Measurements from ENCODE around the gene UBASH3B.

The UBASH3B gene

DNA sequence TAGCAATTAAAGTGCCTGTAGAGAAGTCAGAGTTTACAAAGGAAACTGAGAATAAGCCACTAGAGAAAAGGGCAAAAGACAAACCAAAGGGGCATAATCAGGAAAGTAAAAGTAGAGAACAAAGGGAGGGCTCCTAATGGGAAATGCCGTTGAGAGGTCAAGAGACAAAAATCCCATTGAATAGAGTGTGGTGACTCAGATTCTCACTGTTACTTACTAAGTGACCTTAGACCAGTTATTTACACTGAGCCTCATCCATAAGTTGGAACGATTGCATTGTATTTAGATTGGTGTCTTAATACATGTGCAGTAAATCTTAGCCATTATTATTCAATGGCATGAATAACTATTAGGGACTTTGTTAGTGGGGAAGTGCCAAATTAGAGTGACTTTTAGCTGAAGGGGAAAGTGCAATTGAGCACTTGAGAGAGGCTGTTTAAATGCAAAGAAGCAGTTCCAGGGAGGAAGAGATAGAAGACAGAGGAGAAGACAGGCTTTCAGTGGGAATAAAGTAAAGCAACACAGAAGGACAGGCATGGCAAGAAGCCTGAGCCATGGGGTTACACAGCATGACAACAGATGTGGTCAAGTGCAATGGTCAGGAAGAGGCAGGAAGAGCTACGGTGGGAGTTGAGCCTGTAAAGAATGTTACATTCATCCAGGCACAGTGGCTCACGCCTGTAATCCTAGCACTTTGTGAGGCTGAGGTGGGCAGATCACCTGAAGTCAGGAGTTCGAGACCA, 82.6 kb downstream of the UBASH3B start:
- no peak for DNase-seq

DNA sequence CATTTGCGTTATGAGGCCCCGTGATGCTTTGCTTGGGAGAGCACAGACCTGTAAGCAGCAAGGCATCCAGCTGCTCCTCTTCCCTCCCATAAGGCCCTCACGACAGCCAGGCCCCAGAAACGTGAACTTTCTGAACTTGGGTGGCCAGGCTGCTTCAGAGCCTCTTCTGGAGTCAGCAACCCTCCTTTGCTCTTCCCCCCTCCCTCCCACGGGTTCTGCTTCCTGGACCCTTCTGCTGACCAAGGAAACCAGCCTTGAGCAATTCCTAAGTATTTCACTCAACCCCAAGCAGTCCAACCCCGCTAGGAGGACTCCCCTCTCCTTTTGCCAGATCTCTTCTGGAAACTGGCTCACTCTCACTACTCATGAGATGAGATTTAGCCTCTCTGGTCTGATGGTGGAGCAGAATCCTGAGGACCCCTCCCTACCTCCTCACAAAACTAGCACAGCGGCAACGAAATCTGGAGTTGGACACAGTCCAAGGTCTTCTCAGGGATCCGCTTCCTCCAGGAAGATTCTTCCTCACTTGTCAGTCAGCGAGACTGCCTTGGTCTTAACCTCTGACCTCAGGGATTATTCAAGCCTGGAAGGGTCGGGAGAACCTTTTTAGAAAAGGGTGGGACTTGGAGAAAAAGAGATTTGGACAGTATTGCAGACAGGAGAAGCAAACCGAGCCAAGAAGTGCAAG, 86.2 kb downstream of the UBASH3B start:
- DNase-seq = no peak

DNA sequence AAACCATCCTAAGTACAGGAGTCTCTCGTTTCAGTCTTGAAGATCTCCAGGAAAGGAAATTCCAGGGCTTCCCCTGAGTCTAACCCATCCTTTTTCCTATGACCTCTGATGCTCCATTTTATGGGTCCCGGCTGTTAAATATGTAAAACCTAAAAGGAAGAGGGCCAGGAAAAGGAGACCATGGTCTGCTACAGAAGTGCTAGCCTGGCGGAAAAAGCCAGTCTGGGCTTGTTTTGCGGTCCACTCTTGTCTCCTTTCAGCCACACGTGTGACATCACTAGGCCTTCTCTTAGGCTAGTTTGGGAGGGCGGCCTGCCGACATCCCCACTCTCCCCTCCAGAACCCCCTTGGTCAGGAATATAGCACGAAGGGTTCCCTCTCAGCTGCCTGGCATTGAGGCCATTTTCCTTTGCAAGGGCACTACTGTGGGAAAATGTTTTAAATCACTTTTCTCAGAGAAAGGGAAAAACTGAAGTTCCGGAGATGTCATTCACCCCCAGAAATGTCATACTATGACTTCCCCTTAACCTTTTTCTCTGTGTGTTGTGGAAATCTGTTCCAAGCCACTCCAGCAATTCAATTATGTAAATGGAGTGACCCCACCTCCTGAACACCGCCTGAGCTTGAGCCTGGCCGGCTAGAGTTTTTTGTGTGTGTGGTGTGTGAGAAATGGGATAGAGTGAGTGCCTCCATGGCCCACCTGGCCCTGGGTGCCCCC, 86.9 kb downstream of the UBASH3B start:
- no peak for DNase-seq

DNA sequence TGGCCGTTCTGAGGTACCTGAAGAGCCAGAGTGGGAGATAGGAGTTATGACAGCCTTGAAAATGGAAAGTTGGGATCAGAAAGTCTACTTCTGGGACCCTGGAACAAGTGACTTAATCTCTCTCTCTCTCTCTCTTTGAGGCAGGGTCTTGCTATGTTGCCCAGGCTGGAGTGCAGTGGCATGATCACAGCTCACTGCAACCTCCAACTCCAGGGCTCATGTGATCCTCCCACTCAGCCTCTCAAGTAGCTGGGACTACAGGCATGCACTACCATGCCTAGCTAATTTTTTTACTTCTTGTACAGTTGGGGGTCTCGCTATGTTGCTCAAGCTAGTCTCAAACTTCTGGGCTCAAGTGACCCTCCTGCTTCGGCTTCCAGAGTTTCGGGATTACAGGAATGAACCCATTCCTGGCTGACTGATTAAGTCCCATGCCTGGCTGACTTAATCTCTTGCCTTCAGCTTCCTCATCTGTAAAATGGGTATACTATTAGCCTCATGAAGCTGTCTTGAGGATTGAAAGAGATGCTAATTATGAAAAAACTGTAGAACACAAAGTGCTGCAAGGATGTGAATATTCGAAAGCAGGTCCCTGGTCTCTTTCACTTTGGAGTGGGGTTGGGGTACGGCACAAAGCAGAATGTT, 87.7 kb downstream of the UBASH3B start:
- no peak for DNase-seq

DNA sequence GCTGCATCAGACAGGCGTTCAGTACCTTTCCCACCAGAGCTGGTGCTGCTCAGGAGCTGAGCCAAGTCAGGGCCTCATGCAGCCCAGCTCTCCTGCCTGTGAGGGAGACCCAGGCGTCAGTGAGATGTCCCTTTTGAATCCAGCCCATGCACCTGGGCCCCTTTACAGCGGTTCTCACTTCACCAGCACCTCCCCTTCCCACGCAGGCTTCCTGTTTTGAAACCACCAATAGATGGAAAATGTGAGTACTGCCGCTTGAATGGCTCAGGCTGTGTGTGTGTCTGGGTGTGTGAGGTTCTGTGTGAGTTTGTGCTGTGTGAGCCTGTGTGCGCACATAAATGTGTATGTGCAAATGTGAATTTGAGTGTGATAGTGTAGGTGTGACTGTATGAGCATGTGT, 88.4 kb downstream of the UBASH3B start:
- DNase-seq = peak; percentile 58

DNA sequence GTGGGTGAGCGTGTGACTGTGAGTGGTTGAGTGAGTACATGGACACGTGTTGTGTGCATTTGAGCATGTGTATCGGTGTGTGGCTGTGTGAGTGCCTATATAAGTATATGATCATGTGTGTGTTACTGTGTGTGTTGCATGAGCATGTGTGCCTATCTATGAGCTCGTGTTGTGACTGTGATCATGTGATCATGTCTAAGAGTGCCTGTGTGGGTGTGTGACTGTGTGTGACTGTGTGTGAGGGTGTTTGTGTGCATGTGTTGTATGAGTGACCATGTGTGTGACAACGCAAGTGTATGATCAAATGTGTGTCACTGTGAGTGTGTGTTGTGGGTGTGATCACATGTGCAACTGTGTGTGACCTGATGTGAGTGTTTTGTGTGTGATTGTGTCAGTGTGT, 88.8 kb downstream of the UBASH3B start:
- DNase-seq = no peak

DNA sequence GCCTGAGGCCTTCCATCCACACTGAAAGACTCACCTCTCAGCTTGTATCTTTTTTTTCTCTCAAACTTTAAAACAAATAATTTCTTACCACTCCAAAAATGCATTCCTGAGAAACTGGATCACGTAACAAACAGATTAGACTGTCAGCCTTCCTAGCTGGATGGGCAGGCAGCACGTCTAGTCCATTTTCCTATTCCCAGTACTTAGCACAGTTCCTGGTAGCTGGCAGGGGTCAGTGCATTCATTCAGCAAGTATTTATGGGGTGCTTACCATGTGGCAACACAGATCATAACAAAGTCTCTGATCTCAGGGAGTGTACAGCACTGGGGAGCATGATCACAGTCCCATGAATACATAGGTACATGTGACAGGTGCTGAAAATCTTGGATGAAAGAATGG, 89.6 kb downstream of the UBASH3B start:
- DNase-seq = no peak

DNA sequence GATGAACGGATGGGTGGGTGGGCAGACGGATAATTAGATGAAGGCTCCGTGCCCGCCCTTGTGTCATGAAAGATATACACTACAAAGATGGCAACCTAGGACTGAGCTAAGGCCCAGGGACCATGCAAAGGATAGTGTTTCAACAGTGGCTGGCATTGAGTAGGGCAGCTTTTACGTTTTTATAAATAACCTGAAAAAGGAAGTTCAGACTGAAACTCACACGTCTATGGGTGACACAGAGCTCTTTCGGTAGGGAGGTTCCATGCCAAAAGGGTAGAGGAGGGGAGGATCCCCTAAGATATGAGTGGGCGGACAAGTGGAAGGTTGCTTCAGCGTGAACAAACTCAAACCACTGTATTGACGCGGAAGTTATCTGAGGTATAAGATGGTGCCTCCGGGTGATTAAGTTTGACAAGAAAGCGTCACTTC, 90.5 kb downstream of the UBASH3B start:
- DNase-seq = peak; percentile 50

DNA sequence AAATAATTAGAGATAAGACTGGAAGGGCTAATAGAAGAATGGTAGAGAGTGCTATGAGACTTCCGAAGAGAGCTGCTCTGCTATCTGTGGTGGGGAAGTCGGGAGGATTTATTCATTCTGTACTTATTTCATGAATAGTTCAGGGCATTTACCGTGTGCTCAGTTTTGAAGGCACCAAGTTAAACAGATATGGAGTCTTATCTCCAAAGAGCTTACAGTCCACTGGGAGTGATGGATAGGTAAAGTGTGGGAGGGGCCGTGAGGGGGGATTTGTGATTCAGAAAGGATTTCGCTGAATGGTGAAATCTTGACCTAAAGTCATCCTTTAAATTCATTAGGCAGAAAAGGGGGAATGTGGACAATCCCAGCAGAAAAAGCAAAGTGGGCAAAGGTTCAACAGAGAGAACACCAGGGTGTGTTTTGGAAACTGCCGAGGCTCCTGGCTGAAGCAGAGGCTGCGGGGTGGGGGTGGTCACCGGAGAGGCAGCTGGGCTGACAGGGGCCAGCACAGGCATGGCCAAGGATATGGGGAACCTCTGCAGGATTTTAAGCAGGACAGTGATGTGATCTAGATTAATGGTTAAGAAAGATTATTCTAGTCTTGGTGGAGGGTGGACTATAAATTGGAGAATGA, 91.2 kb downstream of the UBASH3B start:
- no peak for DNase-seq

DNA sequence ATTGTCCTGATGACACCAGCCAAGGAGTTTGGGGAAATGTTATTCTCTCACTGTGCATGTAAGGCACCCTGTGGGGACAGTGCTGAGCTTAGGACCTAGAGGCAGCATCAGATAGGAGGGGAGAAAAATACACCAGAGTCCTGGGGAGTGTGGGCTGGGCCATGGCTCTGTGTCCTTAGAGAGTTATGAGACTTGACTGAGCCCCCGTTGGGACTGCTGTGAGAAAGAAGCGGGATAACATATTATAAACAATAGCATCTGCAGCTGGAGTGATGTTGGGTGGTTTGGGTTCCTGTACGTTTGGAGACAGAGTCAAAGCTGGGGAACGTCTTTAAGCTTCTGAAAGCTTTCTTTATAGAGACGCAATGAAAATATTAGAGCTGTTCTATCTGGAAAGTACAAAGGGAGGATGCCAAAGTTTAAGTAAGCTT, 91.8 kb downstream of the UBASH3B start:
- no peak for DNase-seq

DNA sequence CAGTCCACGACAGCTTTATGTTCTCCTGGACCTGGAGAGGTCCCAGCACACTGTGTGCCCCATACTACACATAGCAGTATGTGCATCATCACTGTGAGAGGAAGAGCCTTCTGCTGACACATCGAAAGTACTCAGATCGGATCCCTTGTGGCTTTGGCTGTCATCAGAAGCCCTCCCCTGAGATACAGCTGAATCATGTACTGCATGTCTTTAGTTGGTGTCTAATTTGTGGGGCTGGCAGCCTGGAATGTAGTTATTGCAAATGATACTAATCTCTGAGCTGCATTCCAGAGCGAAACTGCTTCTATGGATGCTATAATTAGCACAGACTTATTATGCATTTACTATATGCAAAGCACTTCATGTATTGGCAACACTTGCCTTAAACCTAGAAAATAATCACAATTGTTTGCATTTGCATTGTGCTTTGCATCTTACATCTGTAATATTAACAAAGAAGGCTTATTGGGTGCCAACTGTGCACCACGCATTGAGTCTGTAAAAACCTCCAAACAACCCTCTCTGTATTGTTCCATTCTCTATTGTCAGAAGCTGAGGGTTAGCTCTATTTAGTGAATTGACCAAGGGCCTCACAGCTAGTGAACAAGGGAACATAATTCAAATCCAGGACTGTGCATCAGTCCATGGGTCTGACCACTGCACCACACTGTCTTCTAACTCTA, 93.6 kb downstream of the UBASH3B start:
- peak; percentile 49 for DNase-seq

DNA sequence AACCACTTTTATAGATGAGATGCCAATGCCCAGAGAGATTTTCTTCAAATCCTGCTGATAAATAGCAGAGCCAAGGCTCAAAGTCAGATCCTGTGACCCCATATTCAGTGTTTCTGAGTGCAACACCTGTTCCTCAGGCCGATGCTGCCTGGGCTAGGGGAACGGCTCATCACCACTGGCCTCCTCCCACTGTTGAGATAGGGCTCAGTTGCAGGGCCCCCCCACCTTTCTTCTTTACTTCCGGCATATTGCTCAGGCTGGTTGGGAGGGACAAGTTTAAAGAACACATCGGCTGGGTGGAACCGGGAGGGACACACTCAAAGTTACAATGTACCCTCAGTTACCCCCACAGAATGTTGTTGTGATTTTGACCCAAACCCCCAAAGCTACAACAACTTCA, 94.5 kb downstream of the UBASH3B start:
- no peak for DNase-seq

DNA sequence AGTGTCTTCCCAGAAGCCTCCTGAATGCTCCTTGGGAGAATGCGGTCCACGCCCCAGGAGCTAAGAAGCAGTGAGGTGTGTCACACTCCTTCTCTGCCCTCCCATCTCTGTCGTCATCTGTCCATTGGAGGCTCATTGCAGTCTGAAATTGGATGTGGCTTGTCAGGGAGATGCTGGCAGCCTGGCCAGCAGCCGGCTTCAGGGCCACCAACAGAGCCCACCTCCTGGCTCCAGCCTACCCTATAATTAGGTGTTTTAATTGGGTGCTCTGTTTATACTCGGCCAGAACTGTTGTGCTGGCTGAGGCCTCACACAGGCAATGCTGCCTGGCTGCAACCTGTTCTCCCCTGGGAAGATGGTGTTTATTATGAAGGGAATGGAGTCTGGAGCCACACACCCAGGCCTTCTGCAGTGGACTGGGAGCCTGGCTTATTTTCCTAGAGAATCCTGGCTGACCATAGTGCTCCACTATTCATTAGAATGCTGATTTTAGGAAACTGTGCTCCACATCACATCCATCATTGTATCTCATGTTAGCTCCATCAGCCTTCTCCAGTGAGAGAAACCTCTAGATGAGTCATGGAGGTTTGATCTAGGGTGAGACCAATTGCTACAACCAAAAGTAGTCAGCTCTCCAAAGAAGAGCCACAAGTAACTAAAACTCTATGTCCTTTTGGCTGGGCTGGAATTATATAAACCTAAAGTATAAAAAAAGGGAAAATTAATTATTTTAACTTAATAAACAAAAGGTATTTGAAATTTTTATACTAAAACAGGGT, 96.0 kb downstream of the UBASH3B start:
- no peak for DNase-seq

DNA sequence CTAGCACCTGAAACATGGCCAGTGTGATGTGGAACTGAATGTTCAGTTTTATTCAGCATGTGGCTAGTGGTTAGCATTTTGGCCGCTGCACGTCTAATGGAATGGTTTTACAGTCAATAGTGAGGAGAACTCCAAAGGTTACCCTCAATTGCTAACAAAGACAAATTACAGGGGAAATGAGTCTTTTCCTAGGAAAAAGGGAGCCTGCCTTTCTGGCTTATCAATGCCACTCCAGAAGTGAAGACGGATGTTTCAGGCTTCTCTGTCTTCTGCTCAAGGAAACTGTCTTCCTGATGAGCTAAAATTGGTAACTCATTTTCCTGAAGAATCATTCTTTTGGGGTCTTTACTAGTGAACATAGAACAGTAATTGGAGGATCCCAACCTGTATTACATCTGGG, 98.5 kb downstream of the UBASH3B start:
- DNase-seq = no peak

DNA sequence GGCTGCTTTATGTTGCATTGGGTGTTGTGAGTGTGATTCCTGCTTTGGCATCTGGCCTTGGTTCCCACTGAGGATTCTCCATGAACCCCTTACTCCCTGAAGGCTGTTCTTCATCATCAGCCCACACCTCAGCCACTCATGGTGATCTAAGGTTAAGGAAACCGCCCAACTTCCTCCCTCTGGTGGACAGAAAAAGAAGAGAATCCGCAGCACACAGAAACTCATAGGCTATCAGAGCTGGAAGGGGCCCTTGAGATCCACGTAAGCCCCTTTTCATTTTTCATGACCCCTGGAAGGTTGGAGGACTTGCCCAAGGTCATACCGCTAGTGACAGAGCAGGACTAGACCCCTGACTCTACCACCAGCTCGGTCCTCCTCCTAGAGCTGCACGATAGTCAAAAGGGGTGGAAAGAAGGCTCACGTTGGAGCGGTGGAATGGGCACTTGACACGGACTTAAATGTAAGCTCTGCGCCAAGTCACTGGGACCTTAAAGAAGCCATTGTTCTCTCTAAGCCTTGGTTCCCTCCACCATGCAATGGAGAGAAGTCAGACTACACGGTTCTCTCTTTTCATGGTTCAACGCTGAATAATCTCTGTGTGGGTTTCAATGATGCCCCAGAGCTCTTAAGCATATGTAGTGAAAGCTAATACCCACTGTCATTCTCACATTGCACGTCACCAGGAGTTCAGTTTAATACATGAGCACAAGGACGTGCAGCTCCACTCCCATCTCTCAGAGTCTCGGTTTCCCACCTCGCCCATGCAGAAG, 99.2 kb downstream of the UBASH3B start:
- DNase-seq = no peak

DNA sequence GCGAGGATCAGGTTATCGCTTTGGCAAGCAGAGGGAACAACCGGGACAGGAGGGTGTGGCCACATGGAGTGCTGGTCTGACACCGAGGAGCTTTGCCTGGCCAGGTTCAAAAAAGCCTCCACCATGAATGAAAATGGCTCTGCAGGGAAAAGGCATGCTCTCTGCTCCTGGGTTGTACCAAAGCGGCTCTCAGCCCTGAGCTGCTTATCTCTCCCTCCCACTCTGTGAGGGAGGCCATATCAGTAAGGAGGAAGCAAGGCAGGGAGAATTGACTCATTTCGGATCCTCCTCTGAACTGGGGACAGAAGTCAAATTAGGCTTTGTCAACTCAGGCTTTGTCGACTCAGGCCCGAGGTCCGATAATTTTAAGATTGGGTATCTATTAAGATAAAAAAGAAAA, 99.9 kb downstream of the UBASH3B start:
- no peak for DNase-seq

DNA sequence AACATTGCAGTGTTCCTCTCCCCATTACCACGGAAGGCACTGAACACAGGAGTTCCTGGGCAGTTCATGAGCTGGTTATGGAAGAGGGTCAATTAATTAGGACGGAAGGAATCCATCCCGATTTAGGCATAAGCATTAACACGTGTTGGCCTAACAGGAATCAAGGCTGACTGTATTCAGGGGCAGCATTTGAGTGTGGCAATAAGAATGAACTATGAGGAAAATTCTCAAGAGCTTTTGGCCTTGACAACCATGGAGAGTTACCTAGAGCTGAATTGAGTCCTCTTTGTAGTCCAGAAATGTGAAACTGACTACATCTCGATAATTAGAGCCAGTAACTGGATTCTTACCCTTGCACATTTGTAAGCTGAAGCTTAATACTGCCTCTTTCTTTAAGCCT, 100.4 kb downstream of the UBASH3B start:
- no peak for DNase-seq

DNA sequence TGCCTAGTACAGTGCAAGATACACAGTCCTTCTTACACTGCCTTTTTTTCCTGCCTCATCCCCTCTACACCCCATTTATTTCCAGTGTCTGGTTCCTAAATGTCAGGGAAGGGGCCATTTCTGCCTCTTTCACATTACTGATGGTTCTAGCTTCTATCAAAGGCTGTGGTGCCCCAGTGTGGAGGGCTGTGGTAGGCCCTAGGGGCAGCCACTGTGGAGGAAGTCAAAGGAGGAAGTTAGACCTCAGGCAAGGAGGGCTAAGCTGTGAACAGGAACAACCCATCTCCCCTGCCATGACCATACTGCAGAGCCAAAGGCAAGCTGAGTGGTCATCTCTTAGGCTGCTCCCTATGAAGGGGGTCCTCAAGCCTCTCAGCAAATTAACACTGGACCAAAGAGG, 100.9 kb downstream of the UBASH3B start:
- DNase-seq = no peak

DNA sequence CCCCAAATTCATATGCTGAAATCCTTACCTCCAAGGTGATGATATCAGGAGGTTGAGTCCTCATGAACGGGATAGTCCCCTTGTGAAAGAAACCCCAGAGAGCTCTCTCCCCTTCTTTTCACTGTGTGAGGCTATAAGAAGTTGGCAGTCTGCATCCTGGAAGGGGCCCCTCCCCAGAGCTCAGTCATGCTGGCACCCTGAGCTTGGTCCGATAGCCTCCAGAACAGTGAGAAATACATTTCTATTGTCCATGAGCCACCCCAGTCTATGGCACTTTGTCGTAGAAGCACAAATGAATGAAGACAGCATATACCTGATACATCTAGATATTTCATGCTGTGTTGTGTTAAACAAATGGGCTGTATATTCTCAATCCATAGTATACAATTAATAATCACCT, 101.7 kb downstream of the UBASH3B start:
- DNase-seq = no peak

DNA sequence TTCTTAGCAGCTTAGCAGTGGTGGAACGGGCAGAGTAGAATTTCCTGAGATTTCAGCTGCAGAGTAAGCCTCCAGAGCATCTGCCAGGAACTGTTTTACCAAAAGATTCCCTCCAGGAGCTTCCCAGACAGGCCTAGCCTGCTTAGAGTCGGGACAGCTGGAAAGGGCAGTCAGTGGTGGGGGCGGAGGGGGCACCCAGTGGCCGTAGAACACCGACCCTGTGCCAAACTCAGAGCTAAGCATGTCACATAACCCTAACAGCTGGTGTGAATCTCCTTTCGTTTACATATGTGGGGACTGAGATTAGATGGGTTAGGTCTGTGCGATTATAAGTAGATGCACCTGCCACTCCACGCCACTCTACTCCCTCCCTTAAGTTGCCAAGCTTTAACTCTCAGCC, 102.8 kb downstream of the UBASH3B start:
- no peak for DNase-seq

DNA sequence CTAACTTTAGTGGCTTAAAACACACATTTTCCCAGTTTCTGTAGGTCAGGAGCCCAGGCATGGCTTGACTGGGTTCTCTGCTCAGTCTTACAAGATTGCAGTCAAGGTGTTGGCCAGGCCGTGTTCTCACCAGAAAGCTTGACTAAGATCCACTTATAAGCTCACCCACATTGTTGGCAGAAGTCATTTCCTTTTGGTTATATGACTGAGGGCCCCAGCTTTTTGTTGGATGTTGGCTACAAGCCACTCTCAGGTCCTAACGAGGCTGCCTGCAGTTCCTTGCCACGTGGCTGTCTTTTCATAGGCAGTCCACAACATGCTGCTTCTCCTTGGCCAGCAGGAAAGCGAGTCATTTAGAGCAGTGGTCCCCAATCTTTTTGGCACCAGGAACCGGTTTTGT, 103.5 kb downstream of the UBASH3B start:
- no peak for DNase-seq

Data from activated CD4-positive, CD25-positive, alpha-beta regulatory T cell treated with anti-CD3 and anti-CD28 coated beads, Interleukin-2, amount 50 U/mL, for 72 hours (primary cell).